Gastroesophageal sphincter (tissue), 4 donors: ENCODE measurements around the gene SOX8. TPM values are rescaled to one million over a fixed set of nuclear protein-coding genes. Genes with fewer than 3 reads are reported as not detected.

Experiments used
- ATAC-seq: fragments of 150-250 bp; one replicate; pipeline ENCODE4 v1.9.1; 2016; ENCODE audit warnings: mild to moderate bottlenecking, moderate library complexity
- H3K27ac ChIP-seq, 4 donors: fragments of 200-600 bp; sonication (generic) in 3 of 4; 1 replicate in 3 of 4; 2 replicates in 1 of 4; pipeline ENCODE4 v1.5.1; 2016 to 2019
- H3K27me3 ChIP-seq: fragments of 200-600 bp; sonication (generic); one replicate; pipeline ENCODE4 v1.5.1; 2019
- H3K36me3 ChIP-seq, 2 donors: fragments of 200-600 bp; sonication (generic); one replicate each; pipeline ENCODE4 v1.5.1; 2019; ENCODE audit warnings: control low read depth in 1 of 2
- H3K4me1 ChIP-seq, 3 donors: fragments of 200-600 bp; sonication (generic); 1 replicate in 2 of 3; 2 replicates in 1 of 3; pipeline ENCODE4 v1.5.1; 2016 to 2019; ENCODE audit warnings: control low read depth in 2 of 3
- H3K4me3 ChIP-seq, 2 donors: fragments of 200-600 bp; sonication (generic); one replicate each; pipeline ENCODE4 v1.5.1; 2019; ENCODE audit warnings: mild to moderate bottlenecking in 1 of 2, moderate library complexity in 1 of 2
- H3K9me3 ChIP-seq, 3 donors: fragments of 200-600 bp; sonication (generic); one replicate each; pipeline ENCODE4 v1.5.1; 2017 to 2019; ENCODE audit warnings: control low read depth in 2 of 3
- EP300 ChIP-seq: sonication (generic); formaldehyde crosslinking; IDR thresholded peaks from one replicate; pipeline ENCODE4 v1.6.1; 2017; ENCODE audit warnings: antibody characterized with exemption, mild to moderate bottlenecking
- POLR2A ChIP-seq, 2 donors: fragments of 450-650 bp; IDR thresholded peaks; one replicate each; pipeline ENCODE4 v1.6.1; 2017; ENCODE audit warnings: antibody characterized with exemption in 2 of 2, mild to moderate bottlenecking in 2 of 2, moderate library complexity in 1 of 2
- POLR2AphosphoS5 ChIP-seq: sonication (generic); formaldehyde crosslinking; IDR thresholded peaks from one replicate; pipeline ENCODE4 v1.6.1; 2017; ENCODE audit warnings: antibody characterized with exemption
- whole genome bisulfite sequencing, 2 donors: methylation state at CpG; one replicate each; pipeline ENCODE4 v1.1.5; 2018; ENCODE audit warnings: low coverage in 1 of 2; 5-methylcytosine and 5-hydroxymethylcytosine counted together
- total RNA-seq, 4 donors: library from RNA; depleted of rRNA; stranded (reverse); fragments of >200 nt; gene quantifications; one replicate each; pipeline ENCODE4 v1.1.0, GENCODE V29; 2016
- TF ChIP-seq, protein P1 (sequence below), 4 experiments: fragments of 200-600 bp in 2 of 4; fragments of 450-650 bp in 2 of 4; sonication (generic) in 1 of 4; IDR thresholded peaks; one replicate each; pipeline ENCODE4 v1.5.1; 2017 to 2019; ENCODE audit warnings: antibody characterized with exemption in 4 of 4, mild to moderate bottlenecking in 2 of 4, moderate library complexity in 2 of 4

SOX8 gene
- total RNA-seq, 4 donors from 2014 or later: 2.0 to 4.5 (median 3.6) TPM

DNA sequence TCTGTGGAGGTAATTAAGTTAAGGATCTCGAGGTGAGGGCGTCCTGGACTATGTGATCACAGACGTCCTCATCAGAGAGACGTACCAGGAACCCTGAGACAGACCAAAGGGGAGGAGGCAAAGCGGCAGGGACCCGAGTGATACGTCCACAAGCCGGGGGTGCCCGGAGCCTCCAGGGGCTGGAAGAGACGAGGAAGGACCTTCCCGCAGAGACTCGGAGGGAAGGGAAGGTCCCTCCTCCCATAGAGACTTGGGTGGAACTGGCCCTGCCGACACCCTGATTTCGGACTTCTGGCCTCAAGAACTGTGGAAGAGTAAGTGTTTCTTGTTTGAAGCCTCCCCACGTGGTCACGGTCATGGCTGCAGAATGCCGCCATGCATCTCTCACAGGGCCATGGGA, 41.6 kb upstream of the SOX8 start:
- H3K27ac ChIP-seq: no peak overlapping the region
- peaks cover 0 to 11% (median 0%) of the 10 kb centered on the region in 3 donors for H3K9me3 ChIP-seq
- 87 to 94% methylated on average over 3 to 14 of the region's 17 CpGs for WGBS, 2 donors
- H3K36me3 ChIP-seq: peaks cover 0 to 69% of the 10 kb centered on the region in 2 donors
- TF ChIP-seq, protein P1, sequence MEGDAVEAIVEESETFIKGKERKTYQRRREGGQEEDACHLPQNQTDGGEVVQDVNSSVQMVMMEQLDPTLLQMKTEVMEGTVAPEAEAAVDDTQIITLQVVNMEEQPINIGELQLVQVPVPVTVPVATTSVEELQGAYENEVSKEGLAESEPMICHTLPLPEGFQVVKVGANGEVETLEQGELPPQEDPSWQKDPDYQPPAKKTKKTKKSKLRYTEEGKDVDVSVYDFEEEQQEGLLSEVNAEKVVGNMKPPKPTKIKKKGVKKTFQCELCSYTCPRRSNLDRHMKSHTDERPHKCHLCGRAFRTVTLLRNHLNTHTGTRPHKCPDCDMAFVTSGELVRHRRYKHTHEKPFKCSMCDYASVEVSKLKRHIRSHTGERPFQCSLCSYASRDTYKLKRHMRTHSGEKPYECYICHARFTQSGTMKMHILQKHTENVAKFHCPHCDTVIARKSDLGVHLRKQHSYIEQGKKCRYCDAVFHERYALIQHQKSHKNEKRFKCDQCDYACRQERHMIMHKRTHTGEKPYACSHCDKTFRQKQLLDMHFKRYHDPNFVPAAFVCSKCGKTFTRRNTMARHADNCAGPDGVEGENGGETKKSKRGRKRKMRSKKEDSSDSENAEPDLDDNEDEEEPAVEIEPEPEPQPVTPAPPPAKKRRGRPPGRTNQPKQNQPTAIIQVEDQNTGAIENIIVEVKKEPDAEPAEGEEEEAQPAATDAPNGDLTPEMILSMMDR (IDR thresholded peaks at IDR 0.05): no peak
- TF ChIP-seq POLR2AphosphoS5: no peak
- no peak for ATAC-seq
- no peak overlapping the region for H3K4me3 ChIP-seq
- no peaks in the 10 kb centered on the region for H3K4me1 ChIP-seq
- no peaks in the 10 kb centered on the region for H3K27me3 ChIP-seq

DNA sequence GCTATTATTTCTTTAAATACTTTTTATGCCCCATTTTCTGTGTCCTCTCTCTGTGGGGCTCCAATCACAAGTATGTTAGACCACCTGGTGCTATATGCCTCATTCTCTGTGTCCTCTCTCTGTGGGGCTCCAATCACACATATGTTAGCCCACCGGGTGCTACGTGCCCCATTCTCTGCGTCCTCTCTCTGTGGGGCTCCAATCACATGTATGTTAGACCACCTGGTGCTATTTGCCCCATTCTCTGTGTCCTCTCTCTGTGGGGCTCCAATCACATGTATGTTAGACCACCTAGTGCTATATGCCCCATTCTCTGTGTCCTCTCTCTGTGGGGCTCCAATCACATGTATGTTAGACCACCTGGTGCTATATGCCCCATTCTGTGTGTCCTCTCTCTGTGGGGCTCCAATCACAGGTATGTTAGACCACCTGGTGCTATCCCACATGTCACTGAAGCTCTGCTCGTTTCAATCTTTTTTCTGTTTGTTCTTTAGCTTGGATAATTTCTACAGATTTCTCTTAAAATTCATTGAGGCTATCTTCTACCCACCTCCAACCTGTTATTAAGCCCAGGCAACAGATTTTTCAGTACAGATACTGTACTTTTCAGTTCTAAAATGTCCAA, 39.0 kb upstream of the SOX8 start:
- Histone ChIP-seq H3K4me3 (no peak overlapping the region), H3K4me1 (no peaks in the 10 kb centered on the region), H3K9me3 (peaks cover 0 to 11% (median 0%) of the 10 kb centered on the region in 3 donors), H3K36me3 (peaks cover 0 to 80% of the 10 kb centered on the region in 2 donors), H3K27me3 (no peaks in the 10 kb centered on the region), H3K27ac (no peak overlapping the region)
- TF ChIP-seq POLR2A (IDR thresholded peaks at IDR 0.05) (no peak), POLR2AphosphoS5 (no peak), EP300 (no peak)
- TF ChIP-seq, protein P1 (IDR thresholded peaks at IDR 0.05): no peak
- ATAC-seq: no peak
- 98 to 100% methylated on average over 3 to 4 of the region's 4 CpGs for WGBS, 2 donors

DNA sequence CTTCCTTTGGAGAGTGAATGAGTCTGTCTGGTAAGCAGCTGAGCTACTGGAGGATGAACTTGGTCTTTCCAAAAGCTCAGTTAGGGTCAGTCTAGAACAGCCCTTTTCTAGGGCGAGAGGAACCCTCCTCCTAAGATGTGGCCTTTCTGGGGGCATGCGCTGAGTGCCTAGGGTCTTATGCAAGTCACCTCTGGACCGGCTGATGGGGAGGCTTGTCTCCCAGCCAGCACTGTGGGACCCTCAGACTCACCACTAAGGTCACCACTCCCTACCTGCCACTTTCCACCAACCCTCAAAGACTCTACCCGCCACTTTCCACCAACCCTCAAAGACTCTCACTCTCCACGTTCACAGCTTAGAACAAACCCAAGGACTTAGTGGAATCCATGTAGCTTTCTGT, 37.6 kb upstream of the SOX8 start:
- H3K27ac ChIP-seq: no peak overlapping the region
- H3K27me3 ChIP-seq: no peaks in the 10 kb centered on the region
- TF ChIP-seq EP300 (no peak), POLR2AphosphoS5 (no peak), POLR2A (IDR thresholded peaks at IDR 0.05) (no peak)
- TF ChIP-seq, protein P1 (IDR thresholded peaks at IDR 0.05): no peak
- H3K4me1 ChIP-seq: no peaks in the 10 kb centered on the region
- H3K4me3 ChIP-seq: no peak overlapping the region
- H3K36me3 ChIP-seq: peaks cover 0 to 68% of the 10 kb centered on the region in 2 donors
- peaks cover 0 to 11% (median 0%) of the 10 kb centered on the region in 3 donors for H3K9me3 ChIP-seq
- no peak for ATAC-seq
- WGBS, 2 donors: 97 to 100% methylated on average over 3 of the region's 5 CpGs

DNA sequence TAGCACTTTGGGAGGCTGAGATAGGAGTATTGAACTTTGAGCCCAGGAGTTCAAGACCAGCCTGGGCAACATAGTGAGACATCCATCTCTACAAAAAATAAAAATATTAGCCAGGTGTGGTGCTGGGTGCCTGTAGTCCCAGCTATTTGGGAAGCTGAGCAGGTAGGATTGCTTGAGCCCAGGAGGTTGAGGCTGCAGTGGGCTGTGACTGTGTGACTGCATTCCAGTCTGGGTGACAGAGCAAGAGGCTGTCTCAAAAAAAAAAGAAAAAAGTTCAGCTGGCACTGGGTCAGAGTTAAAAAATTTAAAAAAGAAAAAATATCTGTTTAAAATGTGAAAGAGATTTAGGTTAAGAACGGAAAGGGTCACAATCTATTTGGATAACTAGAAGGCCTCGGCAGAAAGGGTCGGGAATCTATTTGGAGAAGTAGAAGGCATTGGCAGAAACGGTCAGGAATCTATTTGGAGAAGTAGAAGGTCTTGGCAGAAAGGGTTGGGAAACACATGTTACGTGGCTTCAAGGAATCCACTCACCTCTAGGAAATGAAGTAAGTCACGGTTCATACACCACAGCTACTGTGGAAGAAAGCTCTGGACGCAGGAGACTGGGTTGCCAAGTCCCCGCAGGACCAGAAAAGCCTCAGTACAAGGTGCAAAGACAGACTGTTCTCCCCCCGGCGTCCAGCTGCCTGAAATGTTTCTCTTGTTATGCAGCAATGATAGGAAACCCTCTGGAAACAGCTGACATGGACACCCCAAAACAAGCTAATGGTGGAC, 36.1 kb upstream of the SOX8 start:
- Histone ChIP-seq H3K27ac (no peak overlapping the region), H3K4me3 (no peak overlapping the region), H3K9me3 (peaks cover 0 to 11% (median 0%) of the 10 kb centered on the region in 3 donors), H3K36me3 (peaks cover 0 to 53% of the 10 kb centered on the region in 2 donors), H3K27me3 (no peaks in the 10 kb centered on the region), H3K4me1 (no peaks in the 10 kb centered on the region)
- WGBS, 2 donors: 86 to 94% methylated on average over 6 to 9 of the region's 10 CpGs
- no peak for ATAC-seq
- no peak for TF ChIP-seq EP300
- no peak for TF ChIP-seq POLR2A (IDR thresholded peaks at IDR 0.05)
- TF ChIP-seq, protein P1 (IDR thresholded peaks at IDR 0.05): no peak
- TF ChIP-seq POLR2AphosphoS5: no peak

DNA sequence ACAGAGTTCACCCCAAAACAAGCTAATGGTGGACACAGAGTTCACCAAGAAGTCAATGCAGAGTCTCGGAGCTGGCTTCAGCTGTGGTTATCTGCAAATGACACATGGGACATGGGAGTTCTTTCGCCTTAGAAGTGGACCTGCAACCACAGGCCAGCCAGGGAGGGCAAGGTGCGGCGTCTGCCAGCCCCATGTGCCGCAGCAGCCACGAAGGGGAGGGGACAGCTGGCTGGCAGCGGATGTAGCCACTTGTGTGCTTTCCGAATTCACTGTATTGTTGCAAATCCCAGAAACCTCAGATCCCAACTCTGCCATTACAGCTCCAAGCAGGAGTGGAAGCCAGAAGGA, 35.5 kb upstream of the SOX8 start:
- TF ChIP-seq POLR2AphosphoS5: no peak
- TF ChIP-seq, protein P1 (IDR thresholded peaks at IDR 0.05): no peak
- no peak for TF ChIP-seq POLR2A (IDR thresholded peaks at IDR 0.05)
- TF ChIP-seq EP300: no peak
- WGBS, 2 donors: 20% methylated on average over 1 of the region's 8 CpGs; no CpG with 5 or more reads in 1 of the 2 donors

More for the DNA sequence above, 35.5 kb upstream of the SOX8 start:
- H3K4me3 ChIP-seq: no peak overlapping the region
- H3K9me3 ChIP-seq: peaks cover 0 to 11% (median 0%) of the 10 kb centered on the region in 3 donors
- H3K4me1 ChIP-seq: no peaks in the 10 kb centered on the region
- no peak overlapping the region for H3K27ac ChIP-seq
- ATAC-seq: no peak
- H3K27me3 ChIP-seq: no peaks in the 10 kb centered on the region
- peaks cover 0 to 52% of the 10 kb centered on the region in 2 donors for H3K36me3 ChIP-seq
